GF-D8 (cell line): Measurements from ENCODE around the gene FAM219B.
"Not testable (repeated sequence)": the region's sequence is repeated elsewhere in the genome, so short reads cannot be mapped to it uniquely, and the experiment has no call there.

Experiments used
- DNase-seq: peaks from one replicate; lab custom pipeline; 2025; lab: John Stamatoyannopoulos, UW

FAM219B gene

DNA sequence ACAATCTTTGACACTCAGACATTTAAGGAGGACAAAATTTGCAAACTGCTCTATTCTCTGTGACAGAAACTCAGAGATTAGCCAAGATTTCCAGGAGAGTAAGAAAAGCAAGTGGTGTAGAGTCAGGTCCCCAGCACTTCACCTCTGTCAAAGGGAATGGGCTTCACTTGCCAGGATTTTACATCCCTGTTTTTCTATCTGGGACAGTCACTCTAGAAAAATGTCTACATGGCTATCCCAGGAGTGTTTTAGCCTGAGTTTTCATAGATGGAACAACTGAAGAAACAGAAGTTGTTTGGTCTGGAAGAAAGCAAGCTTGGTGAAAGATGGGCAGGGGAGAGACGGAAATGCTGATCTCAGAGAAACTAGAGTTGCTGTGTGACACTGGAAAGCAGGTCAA, 3.0 kb downstream of the FAM219B start:
- no peak for DNase-seq

DNA sequence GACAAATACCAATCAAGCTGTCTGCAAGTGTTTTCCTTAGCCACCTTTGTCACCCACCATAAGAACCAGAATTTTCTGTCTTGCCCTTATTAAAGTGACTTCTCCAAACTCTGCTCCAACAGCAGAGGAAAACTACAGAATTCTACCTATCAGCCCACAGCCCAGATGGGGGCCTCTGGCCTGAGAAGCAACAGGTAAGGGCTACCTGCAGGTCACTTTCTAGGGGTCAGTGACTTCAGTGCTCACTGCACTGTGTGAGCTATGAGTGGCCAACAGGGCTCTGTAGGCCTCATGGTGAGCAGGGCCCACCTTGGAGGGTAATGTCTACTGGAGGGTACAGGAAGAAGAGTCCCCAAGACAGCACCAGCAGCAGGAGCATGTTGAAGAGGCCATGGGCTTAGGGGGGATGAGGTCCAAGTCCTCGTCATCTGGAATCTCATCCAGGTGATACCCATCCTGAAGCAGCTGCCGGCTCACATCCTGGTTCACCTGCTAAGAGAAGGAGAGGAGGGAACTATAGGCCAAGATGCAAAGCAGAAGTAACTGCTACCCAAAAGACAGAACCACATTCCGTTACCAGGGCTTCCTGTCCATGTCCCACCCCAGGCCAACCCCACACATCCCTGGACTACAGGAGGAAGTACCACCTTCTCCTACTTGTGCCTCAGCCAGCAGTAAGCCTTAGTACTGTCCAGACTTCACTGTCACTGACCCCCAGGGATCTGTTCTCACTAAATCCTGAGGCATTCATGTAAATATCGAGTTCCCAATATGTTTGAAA, 4.2 kb downstream of the FAM219B start:
- no peak for DNase-seq

DNA sequence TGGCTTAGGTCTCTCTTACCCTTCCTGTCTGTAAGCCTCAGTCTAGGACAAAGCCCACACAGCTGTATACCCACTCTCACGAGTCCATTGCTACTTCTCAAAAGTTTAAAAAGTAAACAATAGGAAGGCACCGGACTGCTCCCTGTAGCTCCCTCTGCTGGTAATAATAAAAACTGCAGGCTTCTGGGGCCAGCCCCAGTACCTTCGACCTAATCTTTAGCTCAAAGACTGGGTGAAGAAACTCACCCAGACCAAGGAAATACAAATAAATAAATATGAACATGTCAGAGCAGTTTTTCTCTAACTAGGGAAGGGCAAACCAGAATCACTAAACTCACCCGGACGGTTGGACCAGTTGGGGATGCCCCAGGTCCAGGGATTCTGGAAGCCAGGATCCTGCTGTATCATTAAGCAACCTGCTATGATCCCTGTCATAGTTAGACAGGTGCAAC, 5.0 kb downstream of the FAM219B start:
- DNase-seq, result peak; percentile 44

DNA sequence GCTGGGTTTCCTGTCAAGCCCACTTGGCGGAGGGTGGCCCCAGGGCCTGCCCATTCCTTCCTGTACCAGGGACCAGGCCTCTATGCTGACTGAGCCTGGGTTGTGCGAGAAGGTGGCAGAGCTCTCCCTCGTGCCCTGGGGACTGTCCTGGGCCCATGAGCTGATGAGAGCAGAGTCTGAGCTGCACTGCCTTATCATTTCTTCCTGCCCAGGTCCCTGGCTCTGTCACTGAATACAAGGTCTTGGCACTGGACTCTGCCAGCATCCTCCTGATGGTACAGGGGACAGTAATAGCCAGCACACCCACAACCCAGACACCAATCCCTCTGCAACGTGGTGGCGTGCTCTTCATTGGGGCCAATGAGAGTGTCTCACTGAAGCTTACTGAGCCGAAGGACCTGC, 9.3 kb downstream of the FAM219B start:
- DNase-seq, result no peak

DNA sequence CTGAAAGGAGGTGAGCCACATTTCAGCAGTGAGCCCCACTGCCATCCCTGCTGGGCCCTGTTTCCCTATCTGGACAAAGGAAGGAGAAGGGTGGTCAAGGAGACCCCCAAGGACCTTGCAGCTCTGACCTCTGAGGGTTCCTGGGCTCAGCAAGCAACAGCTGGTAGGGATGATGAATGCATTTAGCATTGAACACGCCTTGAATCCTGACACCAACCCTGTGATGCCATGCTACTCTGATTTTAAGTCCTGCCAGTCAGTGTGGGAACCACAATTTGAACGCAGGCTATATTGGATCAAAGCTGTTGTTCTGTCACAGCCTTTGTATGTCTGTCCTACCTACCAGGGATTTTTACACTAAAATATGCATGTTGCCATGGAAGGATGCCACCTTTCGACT, 10.3 kb downstream of the FAM219B start:
- DNase-seq, result no peak

DNA sequence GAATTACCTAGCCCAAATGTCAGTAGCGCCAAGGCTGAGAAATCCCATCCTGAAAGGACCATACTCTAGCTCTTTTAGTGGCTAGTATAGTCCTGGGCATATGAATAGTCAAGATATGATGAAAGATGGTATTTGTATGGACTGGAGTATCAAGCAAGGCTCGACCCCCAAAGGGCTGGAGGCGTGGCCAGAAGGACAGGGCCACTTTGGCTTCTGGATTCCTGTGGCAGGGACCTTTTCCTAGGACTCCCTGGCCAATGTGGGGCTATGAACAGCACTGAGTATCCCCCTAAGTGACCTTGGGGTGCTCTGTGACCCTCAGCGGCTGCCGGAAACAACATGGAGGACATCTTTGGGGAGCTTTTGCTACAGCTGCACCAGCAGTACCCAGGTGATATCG, 10.8 kb downstream of the FAM219B start:
- DNase-seq, result no peak

DNA sequence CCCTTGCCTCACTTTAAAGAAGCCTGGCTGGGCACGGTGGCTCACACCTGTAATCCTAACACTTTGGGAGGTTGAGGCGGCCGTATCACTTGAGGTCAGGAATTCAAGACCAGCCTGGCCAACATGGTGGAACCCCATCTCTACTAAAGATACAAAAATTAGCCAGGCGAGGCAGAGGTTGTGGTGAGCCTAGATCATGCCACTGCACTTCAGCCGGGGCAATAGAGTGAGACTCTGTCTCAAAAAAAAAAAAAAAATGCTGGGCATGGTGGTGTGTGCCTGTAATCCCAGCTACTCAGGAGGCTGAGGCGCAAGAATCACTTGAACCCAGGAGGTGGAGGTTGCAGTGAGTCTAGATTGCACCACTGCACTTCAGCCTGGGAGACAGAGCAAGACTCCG, 12.3 kb downstream of the FAM219B start:
- DNase-seq, result not testable (repeated sequence)

DNA sequence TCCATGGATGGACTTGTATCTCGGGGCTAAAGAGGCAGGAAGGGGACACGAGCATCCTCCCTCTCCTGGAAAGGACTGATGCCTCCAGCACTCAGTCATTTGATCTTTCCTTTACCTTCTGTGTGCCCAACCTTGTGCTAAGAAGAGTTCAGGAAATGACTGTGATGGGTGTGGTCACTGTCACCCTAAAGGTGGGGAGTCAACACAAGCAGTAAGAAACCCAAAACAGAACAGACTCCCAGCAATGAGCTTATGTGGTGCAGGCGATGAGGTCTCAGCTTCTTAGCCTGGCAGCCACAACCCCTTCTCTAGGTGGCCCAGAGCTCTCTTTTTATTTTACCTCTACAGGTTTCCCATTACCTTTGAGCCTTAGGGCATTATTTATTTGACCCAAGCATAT, 13.0 kb downstream of the FAM219B start:
- no peak for DNase-seq

DNA sequence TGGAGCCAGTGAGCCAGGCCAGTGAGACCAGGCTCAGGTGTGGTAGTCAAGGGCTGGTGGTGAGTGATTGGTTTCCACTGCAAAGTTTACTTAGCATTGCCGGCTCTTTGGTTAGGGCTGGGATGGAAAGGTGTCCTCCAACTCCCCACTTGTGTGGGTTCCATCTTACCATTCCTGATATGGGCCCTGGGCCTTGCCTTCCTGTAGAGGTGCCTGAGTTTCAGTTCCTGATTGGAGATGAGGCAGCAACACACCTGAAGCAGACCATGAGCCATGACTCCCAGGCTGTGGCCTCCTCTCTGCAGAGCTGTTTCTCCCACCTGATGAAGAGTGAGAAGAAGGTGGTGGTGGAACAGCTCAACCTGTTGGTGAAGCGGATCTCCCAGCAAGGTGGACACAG, 13.7 kb downstream of the FAM219B start:
- DNase-seq, result no peak

DNA sequence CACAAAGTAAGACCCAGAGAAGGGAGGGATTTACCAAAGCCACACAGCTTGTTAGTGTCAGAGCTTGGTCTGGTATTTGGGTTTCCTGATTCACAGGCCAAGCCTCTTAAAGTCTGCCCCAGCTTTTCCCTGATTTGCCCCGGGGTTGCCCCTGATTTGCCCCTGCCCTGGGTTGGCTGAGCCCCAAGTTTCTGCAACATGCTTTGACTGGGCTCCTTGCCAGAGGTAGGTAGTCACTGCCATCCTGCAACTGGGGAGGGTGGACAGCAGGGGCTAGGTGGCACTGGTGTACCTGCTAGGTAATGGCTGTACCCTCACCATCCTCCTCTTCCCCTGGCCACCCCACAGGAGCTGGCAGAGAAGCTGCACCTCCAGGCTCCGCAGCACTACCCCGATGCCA, 14.3 kb downstream of the FAM219B start:
- DNase-seq, result no peak

DNA sequence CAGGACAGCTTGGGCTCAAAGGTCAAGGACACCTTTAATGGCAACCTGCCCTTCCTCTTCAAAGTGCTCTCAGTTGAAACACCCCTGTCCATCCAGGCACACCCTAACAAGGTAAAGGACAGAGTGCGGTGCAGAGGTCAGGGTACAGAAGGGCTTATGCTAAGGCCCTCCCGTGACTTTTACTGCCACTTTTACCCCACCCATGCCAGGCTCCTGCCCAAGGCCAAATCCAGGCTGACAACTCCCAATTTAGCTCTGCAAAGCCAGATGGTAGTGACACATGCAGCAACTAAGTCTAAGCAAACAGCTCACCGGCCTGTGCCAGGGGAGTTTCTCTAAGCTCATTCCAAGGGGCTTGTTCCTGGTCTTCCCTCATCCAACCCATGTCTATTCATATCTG, 15.2 kb downstream of the FAM219B start:
- DNase-seq, result no peak

DNA sequence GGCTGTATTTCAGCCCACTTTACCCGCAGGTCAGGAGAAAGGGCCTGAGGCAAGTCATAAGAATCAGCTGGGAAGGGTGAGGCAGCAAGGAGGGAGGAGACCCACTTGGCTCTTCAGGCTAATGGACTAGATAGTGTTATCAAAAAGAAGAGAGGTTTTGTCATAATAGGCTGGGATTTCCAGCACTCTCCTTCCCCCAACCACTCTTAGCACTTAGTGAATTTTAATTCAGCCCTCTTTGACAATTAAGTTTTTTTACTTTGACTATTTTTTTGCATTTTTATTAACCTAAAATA, 16.0 kb downstream of the FAM219B start:
- no peak for DNase-seq

DNA sequence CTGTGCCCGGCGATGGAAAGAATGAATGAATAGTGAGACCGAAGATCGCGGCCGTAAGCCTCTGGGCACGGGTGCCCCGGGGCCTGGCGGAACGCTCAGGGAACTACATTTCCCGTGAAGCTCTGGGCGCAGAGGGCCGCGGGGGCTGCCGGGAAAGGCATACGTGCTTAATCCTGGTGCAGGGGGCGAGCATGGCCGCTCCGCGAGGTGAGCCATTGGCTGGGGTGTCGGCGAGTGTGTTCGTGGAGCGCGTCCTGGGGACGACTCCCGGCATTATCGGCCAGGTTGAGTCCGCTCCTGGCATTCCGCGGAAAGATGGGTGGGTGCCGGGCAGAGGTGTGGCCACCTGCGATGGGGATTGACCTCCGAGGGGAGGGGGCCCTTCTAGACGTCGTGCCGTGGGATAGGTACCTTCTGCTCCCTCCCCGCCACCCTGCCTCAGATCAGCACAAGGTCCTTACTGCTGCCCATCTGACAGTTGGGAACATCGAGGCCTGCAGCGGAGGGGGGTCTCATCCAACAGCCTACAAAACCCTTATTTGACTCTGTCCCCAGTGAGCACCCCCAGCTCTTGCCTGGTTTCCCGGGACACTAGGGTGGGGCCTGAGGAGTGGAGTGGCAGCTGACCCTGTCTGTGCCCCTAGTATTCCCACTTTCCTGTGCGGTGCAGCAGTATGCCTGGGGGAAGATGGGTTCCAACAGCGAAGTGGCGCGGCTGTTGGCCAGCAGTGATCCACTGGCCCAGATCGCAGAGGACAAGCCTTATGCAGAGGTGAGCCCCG, 16.6 kb downstream of the FAM219B start, which contains the start of gene MPI:
Gene MPI, plus strand, starts transcription at position 160 of the 782 bp plus-strand sequence. Its CDS starts 32 bp downstream, at position 192.
- DNase-seq, result peak; percentile 32

DNA sequence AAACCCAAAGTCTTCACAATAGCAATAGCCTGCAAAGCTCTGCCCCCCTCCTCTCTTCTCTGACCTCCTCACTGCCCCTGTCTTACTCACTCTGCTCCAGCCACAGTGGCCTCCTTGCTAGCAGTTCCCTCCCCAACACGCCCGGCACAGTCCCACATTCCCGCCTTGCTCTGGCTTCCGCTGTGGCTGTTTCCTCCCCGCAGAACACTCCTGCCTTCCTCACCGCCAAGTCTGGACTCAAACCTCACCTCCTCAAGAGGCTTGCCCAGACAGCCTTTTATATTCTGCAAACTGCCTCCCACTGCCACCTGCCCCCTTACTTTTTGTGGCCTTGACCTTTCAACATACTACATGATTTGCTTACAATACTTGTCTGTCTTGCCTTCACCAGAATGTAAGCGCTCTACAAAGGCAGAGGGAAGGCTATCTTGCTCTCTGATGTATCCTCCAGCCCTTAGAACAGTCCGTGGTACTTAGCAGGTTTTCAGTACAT, 17.2 kb downstream of the FAM219B start:
- peak; percentile 21 for DNase-seq

DNA sequence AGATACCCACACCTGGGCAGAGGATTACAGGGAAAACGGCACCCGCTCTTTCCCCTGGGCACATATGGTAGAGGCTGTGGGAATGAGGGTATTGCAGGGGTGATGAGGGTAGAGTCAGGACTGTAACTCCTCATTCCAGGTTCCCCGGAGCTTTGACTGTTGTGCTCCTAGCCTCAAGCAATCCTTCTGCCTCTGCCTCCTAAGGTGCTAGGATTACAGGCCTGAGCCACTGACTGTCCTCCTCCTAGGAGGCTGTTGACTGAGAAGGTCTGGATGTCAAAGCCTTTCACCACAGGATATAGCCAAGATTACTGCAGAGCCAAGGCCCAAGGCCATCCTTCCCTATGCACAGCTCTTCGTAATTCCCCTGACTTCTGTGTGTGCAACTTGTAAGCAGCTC, 17.9 kb downstream of the FAM219B start:
- no peak for DNase-seq

DNA sequence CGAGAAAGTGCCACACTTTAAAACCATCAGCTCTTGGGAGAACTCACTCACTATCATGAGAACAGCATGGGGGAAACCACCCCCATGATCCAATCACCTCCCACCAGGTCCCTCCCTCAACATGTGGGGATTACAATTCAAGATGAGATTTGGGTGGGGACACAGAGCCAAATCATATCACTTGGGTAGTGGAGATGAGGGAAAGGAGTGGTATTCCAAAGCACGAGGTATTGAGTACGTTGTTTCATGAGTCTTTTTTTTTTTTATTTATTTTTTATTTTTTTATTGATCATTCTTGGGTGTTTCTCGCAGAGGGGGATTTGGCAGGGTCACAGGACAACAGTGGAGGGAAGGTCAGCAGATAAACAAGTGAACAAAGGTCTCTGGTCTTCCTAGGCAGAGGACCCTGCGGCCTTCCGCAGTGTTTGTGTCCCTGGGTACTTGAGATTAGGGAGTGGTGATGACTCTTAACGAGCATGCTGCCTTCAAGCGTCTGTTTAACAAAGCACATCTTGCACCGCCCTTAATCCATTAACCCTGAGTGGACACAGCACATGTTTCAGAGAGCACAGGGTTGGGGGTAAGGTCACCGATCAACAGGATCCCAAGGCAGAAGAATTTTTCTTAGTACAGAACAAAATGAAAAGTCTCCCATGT, 19.0 kb downstream of the FAM219B start:
- DNase-seq, result not testable (repeated sequence)

DNA sequence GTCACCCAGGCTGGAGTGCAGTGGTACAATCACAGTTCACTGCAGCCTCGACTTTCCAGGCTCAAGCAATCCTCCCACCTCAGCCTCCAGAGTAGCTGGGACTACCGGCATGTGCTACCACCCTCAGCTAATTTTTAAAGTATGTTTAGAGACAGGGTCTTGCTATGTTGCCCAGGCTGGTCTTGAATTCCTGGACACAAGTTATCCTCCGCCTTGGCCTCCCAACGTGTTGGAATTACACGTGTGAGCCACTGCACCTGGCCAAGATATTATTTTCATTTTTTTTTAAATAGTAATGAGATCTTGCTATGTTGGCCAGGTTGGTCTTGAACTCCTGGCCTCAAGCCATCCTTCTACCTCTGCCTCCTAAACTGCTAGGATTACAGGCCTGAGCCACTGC, 21.2 kb downstream of the FAM219B start:
- DNase-seq, result no peak

DNA sequence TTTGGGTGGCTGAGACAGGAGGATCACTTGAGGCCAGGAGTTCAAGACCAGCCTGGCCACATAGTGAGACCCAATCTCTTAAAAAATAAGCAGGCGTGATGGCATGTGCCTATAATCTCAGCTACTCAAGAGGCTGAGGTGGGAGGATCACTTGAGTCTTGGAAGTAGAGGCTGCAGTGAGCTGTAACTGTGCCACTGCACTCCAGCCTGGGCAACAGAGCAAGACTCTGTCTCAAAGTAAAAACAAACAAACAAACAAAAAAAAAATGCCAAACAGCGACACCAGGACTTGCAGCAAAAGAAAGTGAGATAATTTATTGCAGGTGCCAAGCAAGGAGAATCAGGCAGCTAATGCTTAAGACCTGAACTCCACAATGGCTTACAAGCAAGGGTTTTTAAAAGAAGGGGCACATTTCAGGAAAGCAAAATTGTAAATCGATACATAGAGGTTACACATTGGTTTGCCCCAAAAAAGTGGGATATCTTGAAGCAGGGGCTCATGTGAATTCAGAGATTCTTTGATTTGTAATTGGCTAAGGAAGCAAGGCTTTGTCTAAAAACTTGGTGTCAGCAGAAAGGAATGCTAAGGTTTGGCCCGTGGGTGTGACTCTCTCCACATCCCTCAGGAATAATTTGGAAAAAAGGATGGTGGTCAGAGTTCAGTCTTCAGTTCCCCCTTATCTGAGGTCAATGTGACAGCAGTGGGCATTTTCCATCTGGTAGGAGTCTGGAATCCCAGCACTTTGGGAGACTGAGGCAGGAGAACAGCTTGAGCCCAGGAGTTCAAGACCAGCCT, 22.0 kb downstream of the FAM219B start:
- no peak for DNase-seq

DNA sequence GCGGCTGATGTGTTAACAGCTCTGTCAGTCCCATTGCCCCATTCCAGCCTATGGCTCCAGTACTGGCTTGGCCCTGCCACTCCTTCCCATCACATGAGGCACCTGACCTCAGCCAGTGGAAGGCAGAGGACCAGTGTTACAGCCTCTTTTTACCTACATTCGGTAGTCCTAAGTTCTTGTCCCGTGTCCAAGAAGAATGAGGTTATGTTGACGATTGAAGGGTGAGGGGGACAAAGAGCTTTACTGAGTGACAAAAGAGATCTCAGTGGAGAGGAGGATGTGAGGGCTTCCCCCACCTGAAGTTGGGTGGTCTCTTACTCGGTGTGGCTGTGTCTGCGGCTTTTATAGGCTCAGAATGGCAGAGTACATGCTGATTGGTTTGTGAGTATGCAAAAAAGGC, 24.1 kb downstream of the FAM219B start:
- DNase-seq, result no peak

DNA sequence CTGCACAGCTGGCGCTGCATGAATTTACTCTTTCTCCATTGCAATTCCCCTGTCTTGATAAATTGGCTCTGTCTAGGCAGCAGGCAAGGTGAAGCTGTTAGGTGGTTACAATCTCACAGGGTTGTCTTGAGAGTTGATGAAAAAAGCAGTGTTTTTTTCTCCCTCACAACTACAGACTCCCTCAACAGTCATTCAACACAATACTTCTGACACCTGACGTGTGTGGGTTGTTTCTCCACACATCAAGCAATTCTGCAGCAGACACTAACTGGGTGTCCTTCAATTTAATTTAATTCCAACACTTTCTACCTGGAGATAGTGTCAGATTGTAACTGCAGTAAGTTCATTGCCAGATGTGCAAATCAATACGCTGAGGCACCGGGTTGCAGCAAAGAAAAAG, 28.4 kb downstream of the FAM219B start:
- no peak for DNase-seq

DNA sequence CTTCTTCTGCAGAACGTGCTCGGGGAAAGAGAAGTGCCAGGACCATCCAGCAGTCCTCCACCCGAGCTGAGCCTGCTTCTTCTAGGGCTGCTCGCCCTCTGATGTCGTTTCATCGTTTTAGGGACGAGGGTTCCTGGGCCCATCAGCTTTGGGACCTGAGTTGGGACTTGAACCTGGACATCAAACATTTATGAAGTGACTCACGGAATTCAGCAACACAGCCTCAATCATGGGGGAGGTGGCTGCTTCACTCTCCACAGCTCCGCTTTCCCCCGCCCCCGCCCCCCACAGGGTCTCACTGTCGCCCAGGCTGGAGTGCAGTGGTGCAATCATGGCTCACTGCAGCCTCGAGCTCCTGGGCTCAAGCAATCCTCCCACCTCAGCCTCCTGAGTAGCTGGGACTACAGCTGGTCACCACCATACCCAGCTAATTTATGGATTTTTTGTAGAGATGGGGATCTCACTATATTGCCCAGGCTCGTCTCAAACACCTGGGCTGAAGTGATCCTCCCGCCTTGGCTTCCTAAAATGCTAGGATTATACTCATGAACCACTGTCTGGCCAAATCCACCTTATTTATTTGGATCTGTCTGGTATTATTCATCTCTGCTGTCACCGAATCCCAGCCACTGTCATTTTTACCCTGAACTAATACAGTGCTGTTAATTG, 32.8 kb downstream of the FAM219B start:
- peak; percentile 36 for DNase-seq
